C4-2B (cell line): Measurements from ENCODE around the gene SLAMF6.

Experiments used
- CTCF ChIP-seq: fragments of 450-650 bp; conservative IDR thresholded peaks from 2 replicates; pipeline ENCODE4 v1.5.1; 2017; ENCODE audit warnings: mild to moderate bottlenecking
- ZFX ChIP-seq: fragments of 450-650 bp; IDR thresholded peaks from 2 replicates; pipeline ENCODE4 v1.6.1; 2017

GRCh38 chr1:160565564-160565963 lies 42.5 kb upstream of the SLAMF6 start:
- TF ChIP-seq CTCF (no peak), ZFX (no peak)
